Heart right ventricle (tissue), 16 donors: Measurements from ENCODE around the gene LGI4. TPM values are rescaled to one million over a fixed set of nuclear protein-coding genes. Genes with fewer than 3 reads are reported as not detected.
A peak's percentile ranks its signal among the peaks of the same experiment; 100 is the strongest.

Source experiments
- ATAC-seq, 8 donors: fragments of 200-7000 bp; cut with Tn5 transposase; one replicate each; pipeline ENCODE4 v1.9.1; 2020; ENCODE audit warnings: mild to moderate bottlenecking in 8 of 8, moderate library complexity in 8 of 8, moderate number of reproducible peaks in 1 of 8
- DNase-seq, 2 donors: peaks; one replicate each; pipeline ENCODE4 v3.0.0-alpha.2; 2020
- H3K27ac ChIP-seq, 10 donors: fragments of 200-600 bp; sonication (generic) in 2 of 10; one replicate each; pipeline versions ENCODE4 v1.5.0 to v1.8.0; 2020 to 2022; ENCODE audit warnings: mild to moderate bottlenecking in 3 of 10
- H3K27me3 ChIP-seq, 7 donors: fragments of 200-600 bp; one replicate each; pipeline ENCODE4 v1.8.0; 2021 to 2022; ENCODE audit warnings: mild to moderate bottlenecking in 2 of 7
- H3K36me3 ChIP-seq, 9 donors: fragments of 200-600 bp; sonication (generic) in 1 of 9; one replicate each; pipeline versions ENCODE4 v1.5.0 to v1.8.0; 2020 to 2022; ENCODE audit warnings: mild to moderate bottlenecking in 2 of 9
- H3K4me1 ChIP-seq, 9 donors: fragments of 200-600 bp; sonication (generic) in 1 of 9; one replicate each; pipeline versions ENCODE4 v1.5.0 to v1.8.0; 2020 to 2022; ENCODE audit warnings: mild to moderate bottlenecking in 4 of 9
- H3K4me3 ChIP-seq, 10 donors: fragments of 200-600 bp; sonication (generic) in 2 of 10; one replicate each; pipeline versions ENCODE4 v1.5.0 to v1.8.0; 2020 to 2022; ENCODE audit warnings: mild to moderate bottlenecking in 7 of 10, moderate library complexity in 2 of 10
- H3K9me3 ChIP-seq, 11 donors: fragments of 200-600 bp in 10 of 11; sonication (generic) in 2 of 11; one replicate each; pipeline versions ENCODE4 v1.5.0 to v1.8.0; 2013 to 2022; ENCODE audit warnings: mild to moderate bottlenecking in 2 of 11, control low read depth in 1 of 11, moderate library complexity in 1 of 11
- CTCF ChIP-seq, 9 donors: fragments of 200-600 bp; sonication (generic) in 2 of 9; IDR thresholded peaks; one replicate each; pipeline versions ENCODE4 v1.5.0 to v1.8.0; 2021 to 2022; ENCODE audit warnings: antibody characterized with exemption in 9 of 9, mild to moderate bottlenecking in 5 of 9, moderate library complexity in 1 of 9
- WGBS, 2 donors: extraction: QIAGEN DNeasy Blood & Tissue Kit; methylation state at CpG; one replicate each; pipeline ENCODE4 v1.1.7; 2013; ENCODE audit warnings: inconsistent platforms in 1 of 2; 5-methylcytosine and 5-hydroxymethylcytosine counted together
- intact Hi-C, 10 donors: fragments of 100-400 bp; cut with DNase I; formaldehyde crosslinking; loops; one replicate each; pipeline versions ENCODE4 v1.11.1 to v1.14.2; 2022
- polyA plus RNA-seq, 2 donors: library from polyadenylated mRNA; stranded (reverse); fragments of 200-250 nt; gene quantifications; one replicate each; pipeline ENCODE4 v1.2.3, GENCODE V29; 2013
- total RNA-seq, 10 donors: library from RNA; stranded (reverse); fragmentation: NEBNext Ultra II Directional in 3 of 10; extraction: Animal tissue kit (Norgen Biotek cat#: 25700) in 3 of 10; gene quantifications; one replicate each; pipeline versions ENCODE4 v1.2.1 to v1.2.4, GENCODE V29; 2021 to 2023
- donor health status: Arrhythmogenic right ventricular cardiomyopathy.
- donor health status: ischemic (EF 13 %, LVEDD 7.1; RV severe dilation, severe dysfunction).
- donor health status: healthy with polysubstance abuse.
- donor health status: DM: no; HTN: yes; CAD: no.
- donor health status: DM: no; HTN: no; CAD: no.
- donor health status: ischemic (EF 25% LVEDD 6.9; RV normal size, moderate dysfunction).
- donor health status: ischemic (EF 25% LVEDD 5.7; RV mildly dilated, moderate dysfunction).
- donor health status: healthy.
- donor health status: DM: yes; HTN: yes; CAD: no.
- donor health status: Ischemic cardiomyopathy.
- donor health status: ischemic (EF 35%, LVEDD 5.7; RV mildly dilated, moderate dysfunction).
- donor health status: nonischemic (EF 11% LVEDD 7.7; RV severe dilation, severe dysfunction).
- donor health status: DM: yes; HTN: yes; CAD: no.
- donor health status: PGD.
- donor health status: ischemic (EF 29% LVEDD 5.4; RV normal size, mild dysfunction).
- donor health status: nonischemic (EF 23%, LVEDD 6.1; RV moderate dilation, normal function).

The LGI4 gene
- total and polyA plus RNA-seq, 12 donors: 4.3 to 30.0 (median 8.3) TPM

- WGBS, 2 donors: 26 to 28% methylated on average over 35 to 45 of the region's 46 CpGs
- ATAC-seq (no peak), DNase-seq (peak in 1 of 2 donors; percentile 63)
- Histone ChIP-seq H3K27me3 (peaks cover 0 to 35% (median 4%) of the 10 kb centered on the region in 7 donors), H3K27ac (no peak overlapping the region), H3K36me3 (no peaks in the 10 kb centered on the region), H3K4me3 (peak overlapping the region in 2 of 10 donors; percentile 5 to 27), H3K9me3 (no peaks in the 10 kb centered on the region), H3K4me1 (peaks cover 3 to 62% (median 48%) of the 10 kb centered on the region in 9 donors)
- TF ChIP-seq CTCF (IDR thresholded peaks at IDR 0.05): peak; percentile 41 to 70 (median 59)
- intact Hi-C loops: loop anchor here in 6 of 10 donors (2.0 to 5.0 kb wide), 4 partner anchors 75 to 130 kb away; partner anchors contain the start of gene USF2 (in 4 of the 6)
Measured at GRCh38 chr19:35142606-35143230, 7.9 kb upstream of the LGI4 start.

- peak overlapping the region in 2 of 10 donors; percentile 19 to 28 for H3K4me3 ChIP-seq
- no peaks in the 10 kb centered on the region for H3K36me3 ChIP-seq
- TF ChIP-seq CTCF (IDR thresholded peaks at IDR 0.05): no peak
- no peak overlapping the region for H3K27ac ChIP-seq
- DNase-seq: no peak
- no peak for ATAC-seq
- H3K4me1 ChIP-seq: peaks cover 3 to 68% (median 48%) of the 10 kb centered on the region in 9 donors
- WGBS, 2 donors: 45 to 55% methylated on average over 21 of the region's 21 CpGs
- peaks cover 0 to 35% (median 4%) of the 10 kb centered on the region in 7 donors for H3K27me3 ChIP-seq
- intact Hi-C loops: loop anchor here in 6 of 10 donors (2.0 to 5.0 kb wide), 4 partner anchors 75 to 130 kb away; partner anchors contain the start of gene USF2 (in 4 of the 6)
- H3K9me3 ChIP-seq: no peaks in the 10 kb centered on the region
Measured at GRCh38 chr19:35141837-35142605, 7.2 kb upstream of the LGI4 start.

- H3K4me1 ChIP-seq: peaks cover 3 to 71% (median 48%) of the 10 kb centered on the region in 9 donors
- peaks cover 0 to 35% (median 4%) of the 10 kb centered on the region in 7 donors for H3K27me3 ChIP-seq
- H3K4me3 ChIP-seq: peak overlapping the region in 9 of 10 donors; percentile 26 to 63 (median 56)
- intact Hi-C loops: loop anchor here in 5 of 10 donors (5.0 kb wide), 3 partner anchors 74 to 131 kb away; partner anchors contain the start of gene USF2 (in 3 of the 5)
- DNase-seq: peak; percentile 89 to 97
- no peaks in the 10 kb centered on the region for H3K36me3 ChIP-seq
- peak; percentile 46 to 80 (median 64) for ATAC-seq
- H3K27ac ChIP-seq: peak overlapping the region in 8 of 10 donors; percentile 87 to 99 (median 94)
- H3K9me3 ChIP-seq: no peaks in the 10 kb centered on the region
- TF ChIP-seq CTCF (IDR thresholded peaks at IDR 0.05): peak in 7 of 9 donors; percentile 29 to 59 (median 46)
- WGBS, 2 donors: 10 to 18% methylated on average over 40 to 48 of the region's 48 CpGs
Measured at GRCh38 chr19:35140962-35141836, 6.3 kb upstream of the LGI4 start.
